Epithelial cell of prostate (primary cell): ENCODE measurements around the gene COL20A1.
"Not testable (repeated sequence)": the region's sequence is repeated elsewhere in the genome, so short reads cannot be mapped to it uniquely, and the experiment has no call there.

ENCODE experiments used
- DNase-seq: peaks from one replicate; pipeline ENCODE4 v3.0.0-alpha.2; 2011; ENCODE audit warnings: low read depth, low spot score
- H3K27ac ChIP-seq: fragments of 450-650 bp; 2 replicates; pipeline ENCODE4 v1.5.1; 2017; ENCODE audit warnings: mild to moderate bottlenecking

COL20A1 gene

DNA sequence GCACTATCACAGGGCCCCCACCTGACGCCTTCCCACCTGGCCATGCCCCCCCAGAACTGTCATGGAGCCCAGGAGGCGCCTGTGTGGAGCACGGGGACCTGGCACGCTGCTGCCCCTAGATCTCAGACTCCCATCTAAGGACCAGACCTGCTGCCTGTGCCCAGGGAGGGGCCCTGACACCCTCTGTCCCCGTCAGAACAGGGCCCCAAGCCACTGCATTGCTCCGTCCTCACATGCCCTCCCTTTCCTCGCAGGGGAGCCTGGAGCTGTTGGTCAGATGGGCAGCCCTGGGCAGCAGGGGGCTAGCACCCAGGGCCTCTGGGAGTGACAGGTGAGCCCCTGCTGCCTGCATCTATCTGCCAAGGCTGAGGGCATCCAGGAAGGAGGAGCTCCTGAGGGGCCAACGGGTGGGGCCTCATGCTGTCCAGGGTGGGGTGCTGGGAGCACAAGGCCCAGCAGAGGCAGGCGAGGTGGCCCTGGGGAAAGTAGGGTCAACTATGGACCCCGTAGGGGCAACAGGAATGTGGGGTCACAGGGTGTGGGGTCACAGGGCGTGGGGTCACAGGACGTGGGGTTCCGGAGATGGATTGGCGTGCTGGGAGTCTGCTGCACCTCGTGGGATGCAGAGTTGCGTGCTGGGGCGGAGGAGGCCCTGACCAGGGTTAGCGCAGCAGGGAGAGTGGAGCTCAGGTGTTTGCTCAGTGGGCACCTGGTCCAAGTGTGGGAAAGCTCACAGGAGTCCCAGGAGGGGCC lies 36.5 kb downstream of the COL20A1 start:
- DNase-seq: no peak
- H3K27ac ChIP-seq: no peak overlapping the region

GRCh38 chr20:63330084-63330760 lies 37.2 kb downstream of the COL20A1 start:
- H3K27ac ChIP-seq: no peak overlapping the region
- DNase-seq: no peak

- no peak overlapping the region for H3K27ac ChIP-seq
- DNase-seq: no peak
These were observed 38.0 kb downstream of the COL20A1 start for GRCh38 chr20:63330940-63331339.

- DNase-seq: no peak
- H3K27ac ChIP-seq: no peak overlapping the region
These were observed 38.9 kb downstream of the COL20A1 start for GRCh38 chr20:63331741-63332400.

DNA sequence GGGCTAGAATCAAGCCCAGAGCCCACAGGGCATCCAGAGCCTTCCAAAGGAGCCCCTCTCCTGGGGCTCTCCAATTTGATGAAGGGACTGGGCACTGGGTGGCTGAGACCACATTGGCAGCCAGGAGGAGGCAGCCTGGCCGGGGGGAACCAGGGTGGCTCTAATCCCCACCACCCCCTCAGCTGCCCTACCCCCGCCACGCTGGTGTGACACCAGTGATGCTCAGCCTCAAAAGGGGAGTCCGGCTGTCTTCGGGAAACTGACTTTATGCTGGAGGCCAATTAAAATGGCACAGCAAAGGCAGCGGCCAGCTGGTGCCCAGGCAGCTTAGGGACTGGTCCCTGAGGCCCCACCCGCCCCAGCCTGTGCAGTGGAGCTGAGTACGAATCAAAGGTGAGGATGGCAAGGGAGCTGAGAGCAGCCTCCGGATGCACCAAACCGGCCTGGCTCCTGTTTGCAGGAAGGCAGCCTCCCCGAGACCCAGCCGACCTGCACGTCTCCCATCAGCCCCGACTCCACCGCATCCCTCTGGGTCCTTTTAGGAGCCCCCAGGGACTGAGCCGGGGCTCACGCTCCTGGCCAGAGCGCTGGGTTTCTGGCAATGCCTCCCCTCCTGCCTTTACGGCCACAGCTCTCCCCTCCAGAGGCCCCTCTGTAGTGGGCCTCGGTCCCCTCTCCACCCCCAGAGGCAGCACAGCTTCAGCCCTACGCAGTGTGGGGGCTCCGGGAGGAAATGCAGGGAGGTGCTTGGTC lies 39.7 kb downstream of the COL20A1 start:
- DNase-seq: no peak
- no peak overlapping the region for H3K27ac ChIP-seq

DNA sequence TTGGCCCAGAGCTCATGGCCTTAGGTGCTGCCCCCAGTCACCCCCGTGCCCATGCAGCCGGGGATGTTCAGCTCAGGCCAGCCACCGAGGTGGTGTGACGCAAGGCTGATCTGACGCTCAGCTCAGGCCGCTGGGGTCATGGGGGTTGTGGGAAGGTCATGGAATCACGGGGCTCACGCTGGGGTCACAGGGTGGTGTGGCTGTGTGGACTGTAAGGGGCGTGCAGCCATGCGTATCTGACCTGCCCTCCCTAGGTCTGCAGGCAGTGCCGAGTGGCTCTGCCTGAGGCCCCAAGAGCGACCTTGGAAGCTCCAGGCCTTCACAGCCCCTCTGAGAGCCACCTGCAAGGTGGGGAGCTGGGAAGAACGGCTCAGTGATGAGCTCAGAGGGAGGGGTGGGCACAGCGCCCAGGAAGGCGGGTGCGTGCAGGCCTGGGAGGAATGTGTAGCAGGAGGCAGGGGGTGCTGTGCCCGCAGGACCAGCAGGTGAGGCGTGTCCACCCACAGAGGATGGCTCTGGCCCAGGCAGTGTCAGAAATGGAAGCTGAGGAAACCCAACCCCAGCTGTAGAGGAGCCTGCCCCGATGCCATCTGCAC lies 40.4 kb downstream of the COL20A1 start:
- no peak overlapping the region for H3K27ac ChIP-seq
- DNase-seq: no peak

GRCh38 chr20:63334356-63334755 lies 41.4 kb downstream of the COL20A1 start:
- H3K27ac ChIP-seq: no peak overlapping the region
- DNase-seq: no peak

DNA sequence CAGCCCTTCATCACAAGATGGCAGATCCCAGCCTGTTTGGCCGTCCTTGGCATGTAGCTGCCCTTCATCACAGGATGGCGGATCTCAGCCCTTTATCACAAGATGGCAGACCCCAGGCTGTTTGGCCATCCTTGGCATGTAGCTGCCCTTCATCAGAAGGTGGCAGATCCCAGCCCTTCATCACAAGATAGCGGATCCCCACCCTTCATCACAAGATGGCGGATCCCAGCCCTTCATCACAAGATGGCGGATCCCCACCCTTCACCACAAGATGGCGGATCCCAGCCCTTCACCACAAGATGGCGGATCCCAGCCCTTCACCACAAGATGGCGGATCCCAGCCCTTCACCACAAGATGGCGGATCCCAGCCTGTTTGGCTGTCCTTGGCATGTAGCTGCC lies 42.1 kb downstream of the COL20A1 start:
- not testable (repeated sequence) for H3K27ac ChIP-seq, DNase-seq

GRCh38 chr20:63335711-63336110 lies 42.7 kb downstream of the COL20A1 start:
- no peak for DNase-seq
- H3K27ac ChIP-seq: no peak overlapping the region

DNA sequence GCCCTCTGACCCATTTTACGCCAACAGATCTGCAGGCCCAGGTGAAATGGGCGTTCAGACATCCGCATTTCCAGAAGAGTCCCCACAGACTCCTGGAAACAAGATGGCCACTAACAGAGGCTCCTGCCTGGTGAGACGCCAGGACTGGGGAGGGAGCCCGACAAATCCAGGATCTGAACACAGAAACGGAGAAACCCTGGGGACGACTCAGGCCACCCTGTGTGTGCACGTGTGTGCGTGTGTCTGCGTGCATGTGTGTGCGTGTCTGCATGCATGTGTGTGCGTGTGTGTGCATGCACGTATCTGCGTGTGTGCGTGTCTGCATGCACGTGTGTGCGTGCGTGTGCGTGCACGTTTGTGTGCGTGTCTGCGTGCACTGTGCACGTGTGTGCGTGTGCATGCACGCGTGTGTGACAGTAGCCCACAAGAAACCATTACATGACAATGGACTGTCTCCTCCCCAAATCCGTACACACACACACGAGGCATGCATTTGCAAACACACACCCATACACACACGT lies 43.3 kb downstream of the COL20A1 start:
- no peak for DNase-seq
- H3K27ac ChIP-seq: no peak overlapping the region

- no peak for DNase-seq
- no peak overlapping the region for H3K27ac ChIP-seq
These were observed 44.9 kb downstream of the COL20A1 start for GRCh38 chr20:63337786-63338420.

GRCh38 chr20:63339154-63340094 lies 46.4 kb downstream of the COL20A1 start:
- not testable (repeated sequence) for DNase-seq, H3K27ac ChIP-seq

GRCh38 chr20:63340158-63340688 lies 47.2 kb downstream of the COL20A1 start:
- not testable (repeated sequence) for H3K27ac ChIP-seq, DNase-seq

GRCh38 chr20:63342561-63343459 lies 49.8 kb downstream of the COL20A1 start:
- no peak for DNase-seq
- H3K27ac ChIP-seq: no peak overlapping the region

DNA sequence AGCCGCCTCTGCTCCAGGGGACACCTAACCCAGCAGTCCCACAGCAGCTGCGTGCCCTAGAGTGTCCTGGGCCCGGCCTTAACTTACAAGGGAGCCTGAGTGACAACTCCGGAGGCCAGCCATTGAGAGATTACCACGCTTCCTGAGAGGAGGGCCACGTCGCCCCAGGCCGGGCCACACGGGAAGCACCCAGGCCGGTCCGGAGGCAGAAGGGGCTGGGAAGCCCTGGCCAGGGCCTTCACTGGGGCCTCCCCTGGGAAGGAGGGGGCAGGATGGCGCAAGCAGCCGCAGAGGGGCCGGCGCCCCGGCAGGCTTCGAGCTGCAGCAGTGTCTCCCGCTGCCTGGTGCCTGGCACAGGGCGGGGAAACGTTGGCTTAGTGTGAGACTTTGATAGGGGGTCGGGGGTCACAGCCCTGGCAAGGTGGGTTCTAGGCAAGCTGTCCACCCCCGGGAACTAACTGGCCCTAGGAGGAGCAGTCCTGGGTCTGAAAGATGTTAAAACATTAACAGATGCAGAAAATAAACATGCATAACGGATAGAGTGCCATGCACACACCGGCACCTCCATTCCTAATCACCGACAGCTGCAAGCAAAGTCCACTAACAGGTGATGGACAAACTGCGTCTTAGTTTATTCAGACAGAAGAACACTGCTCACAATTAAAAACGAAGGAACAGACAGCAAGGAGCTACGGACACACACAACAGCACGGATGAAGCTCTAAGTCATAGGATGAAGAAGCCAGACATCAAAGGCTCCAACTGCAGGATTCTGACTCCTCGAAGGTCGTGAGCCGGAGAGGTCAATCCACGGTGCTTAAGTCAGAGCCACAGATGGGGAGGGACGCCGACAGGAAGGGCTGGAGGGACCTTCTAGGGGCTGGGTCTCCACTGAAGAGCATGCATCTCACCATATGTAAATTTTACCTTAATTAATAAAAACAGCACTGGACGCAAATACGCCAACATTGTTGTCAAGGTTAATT lies 50.8 kb downstream of the COL20A1 start:
- no peak for DNase-seq
- H3K27ac ChIP-seq: no peak overlapping the region
